HEK293T (cell line): ENCODE results near the gene DENND4C.

Experiments used
- BHLHE40 ChIP-seq: fragments of 450-650 bp; IDR thresholded peaks from 2 replicates; pipeline ENCODE4 v1.6.1; 2016; ENCODE audit warnings: mild to moderate bottlenecking, moderate library complexity, borderline replicate concordance
- FOXK2 ChIP-seq: fragments of 450-650 bp; IDR thresholded peaks from 2 replicates; pipeline ENCODE4 v1.6.1; 2016; ENCODE audit warnings: mild to moderate bottlenecking
- LEF1 ChIP-seq: fragments of 450-650 bp; IDR thresholded peaks from 2 replicates; pipeline ENCODE4 v1.6.1; 2017; ENCODE audit warnings: mild to moderate bottlenecking, borderline replicate concordance
- NFRKB ChIP-seq: fragments of 450-650 bp; IDR thresholded peaks from 2 replicates; pipeline ENCODE4 v1.6.1; 2016; ENCODE audit warnings: mild to moderate bottlenecking, moderate library complexity
- PKNOX1 ChIP-seq: fragments of 450-650 bp; IDR thresholded peaks from 2 replicates; pipeline ENCODE4 v1.6.1; 2016
- SUZ12 ChIP-seq: fragments of 450-650 bp; IDR thresholded peaks from 2 replicates; pipeline ENCODE4 v1.6.1; 2016; ENCODE audit warnings: mild to moderate bottlenecking

GRCh38 chr9:19320495-19320894 lies 90.0 kb downstream of the DENND4C start:
- TF ChIP-seq SUZ12, result no peak
- TF ChIP-seq FOXK2, result no peak
- no peak for TF ChIP-seq NFRKB
- TF ChIP-seq BHLHE40, result no peak
- TF ChIP-seq PKNOX1, result no peak
- TF ChIP-seq LEF1, result no peak
